Renal pelvis (tissue), 4 donors: ENCODE measurements around the gene RPS26. TPM values are rescaled to one million over a fixed set of nuclear protein-coding genes. Genes with fewer than 3 reads are reported as not detected.
"Not testable (repeated sequence)": the region's sequence is repeated elsewhere in the genome, so short reads cannot be mapped to it uniquely, and the experiment has no call there.

Source experiments
- DNase-seq: peaks from one replicate; pipeline ENCODE4 v3.0.0-alpha.2; 2013
- polyA plus RNA-seq, 3 donors: library from polyadenylated mRNA; unstranded; fragments of 120-200 nt; gene quantifications; one replicate each; pipeline ENCODE4 v1.2.1, GENCODE V29; 2013; ENCODE audit not compliant: insufficient read length in 3 of 3

Gene RPS26
- polyA plus RNA-seq, 3 donors: 366 to 522 (median 513) TPM

DNA sequence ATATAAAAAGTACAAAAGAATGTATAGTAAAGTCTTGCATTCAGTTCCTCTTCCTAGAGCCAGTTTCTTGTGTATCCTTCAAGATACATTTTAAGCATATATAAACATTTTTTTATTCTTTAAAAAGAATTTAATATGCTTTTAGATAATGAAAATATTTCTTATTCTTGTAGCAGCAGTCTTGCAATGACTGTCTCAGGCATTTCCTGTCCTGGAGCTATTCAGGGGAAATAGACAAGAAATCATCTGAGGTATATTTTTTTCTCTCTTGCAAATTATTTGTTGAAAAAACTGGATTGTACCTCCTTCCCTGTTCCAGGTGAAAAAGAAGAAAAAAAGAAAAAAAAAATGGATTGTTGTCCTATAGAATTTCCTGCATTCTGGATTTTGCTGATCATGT lies 21.3 kb downstream of the RPS26 start:
- DNase-seq: no peak

DNA sequence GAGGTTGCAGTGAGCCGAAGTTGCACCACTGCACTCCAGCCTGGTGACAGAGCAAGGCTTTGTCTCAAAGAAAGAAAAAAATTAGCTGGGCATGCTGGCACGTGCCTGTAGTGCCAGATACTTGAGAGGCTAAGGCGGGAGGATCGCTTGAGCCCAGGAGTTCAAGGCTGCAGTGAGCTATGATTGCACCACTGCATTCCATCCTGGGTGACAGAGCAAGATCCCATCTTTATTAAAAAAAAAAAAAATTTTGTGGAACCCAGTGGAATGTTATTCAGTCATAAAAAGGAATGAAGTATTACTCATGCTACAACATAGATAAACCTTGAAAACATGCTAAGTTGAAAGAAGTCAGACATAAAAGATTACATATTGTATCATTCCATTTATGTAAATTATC lies 29.9 kb downstream of the RPS26 start:
- DNase-seq: no peak

DNA sequence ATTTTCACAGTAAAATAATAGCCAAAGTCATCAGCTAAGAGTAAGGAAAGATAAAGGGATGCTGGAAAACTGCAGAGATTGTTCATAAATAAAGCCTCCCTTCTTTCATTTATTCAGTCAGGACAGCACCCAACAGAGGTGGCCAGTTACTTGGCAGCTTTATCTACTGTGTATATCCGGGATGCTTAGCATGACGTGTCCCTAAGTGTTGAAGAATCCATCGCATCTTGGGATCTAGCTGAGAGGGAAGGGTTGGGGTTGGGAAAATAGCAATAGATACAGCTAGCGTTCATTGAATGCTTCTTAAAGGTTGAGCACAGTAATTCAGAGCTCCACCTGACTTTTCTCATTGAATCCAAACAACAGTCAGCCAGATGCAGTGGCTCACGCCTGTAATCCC lies 32.7 kb downstream of the RPS26 start:
- DNase-seq: no peak

DNA sequence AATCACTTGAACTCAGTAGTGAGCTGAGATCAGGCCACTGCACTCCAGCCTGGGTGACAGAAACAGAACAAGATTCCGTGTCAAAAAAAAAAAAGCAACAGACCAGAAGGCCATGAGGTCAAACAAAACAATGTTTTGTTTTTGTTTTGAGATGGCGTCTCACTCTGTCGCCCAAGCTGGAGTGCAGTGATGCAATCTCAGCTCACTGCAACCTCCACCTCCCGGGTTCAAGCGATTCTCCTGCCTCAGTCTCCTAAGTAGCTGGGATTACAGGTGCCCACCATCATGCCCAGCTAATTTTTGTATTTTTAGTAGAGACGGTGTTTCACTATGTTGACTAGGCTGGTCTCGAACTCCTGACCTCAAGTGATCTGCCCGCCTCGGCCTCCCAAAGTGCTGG lies 36.2 kb downstream of the RPS26 start:
- not testable (repeated sequence) for DNase-seq

DNA sequence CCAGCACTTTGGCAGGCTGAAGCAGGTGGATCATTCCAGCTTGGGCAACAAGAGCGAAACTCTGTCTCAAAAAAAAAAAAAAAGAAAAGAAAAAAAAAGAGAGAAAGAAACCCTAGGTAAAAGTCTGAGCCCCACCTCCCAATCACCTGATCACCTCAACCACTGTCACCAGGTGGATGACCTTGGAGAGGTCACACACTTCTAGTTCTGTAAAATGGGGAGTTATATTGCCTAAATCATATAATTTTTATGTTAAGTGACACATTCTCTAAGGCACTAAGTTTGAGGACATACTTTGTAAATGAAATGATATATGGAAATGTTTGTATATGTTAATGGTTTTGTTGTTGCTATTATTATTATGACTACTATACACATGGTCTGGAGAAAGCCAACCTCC lies 36.7 kb downstream of the RPS26 start:
- DNase-seq: no peak

DNA sequence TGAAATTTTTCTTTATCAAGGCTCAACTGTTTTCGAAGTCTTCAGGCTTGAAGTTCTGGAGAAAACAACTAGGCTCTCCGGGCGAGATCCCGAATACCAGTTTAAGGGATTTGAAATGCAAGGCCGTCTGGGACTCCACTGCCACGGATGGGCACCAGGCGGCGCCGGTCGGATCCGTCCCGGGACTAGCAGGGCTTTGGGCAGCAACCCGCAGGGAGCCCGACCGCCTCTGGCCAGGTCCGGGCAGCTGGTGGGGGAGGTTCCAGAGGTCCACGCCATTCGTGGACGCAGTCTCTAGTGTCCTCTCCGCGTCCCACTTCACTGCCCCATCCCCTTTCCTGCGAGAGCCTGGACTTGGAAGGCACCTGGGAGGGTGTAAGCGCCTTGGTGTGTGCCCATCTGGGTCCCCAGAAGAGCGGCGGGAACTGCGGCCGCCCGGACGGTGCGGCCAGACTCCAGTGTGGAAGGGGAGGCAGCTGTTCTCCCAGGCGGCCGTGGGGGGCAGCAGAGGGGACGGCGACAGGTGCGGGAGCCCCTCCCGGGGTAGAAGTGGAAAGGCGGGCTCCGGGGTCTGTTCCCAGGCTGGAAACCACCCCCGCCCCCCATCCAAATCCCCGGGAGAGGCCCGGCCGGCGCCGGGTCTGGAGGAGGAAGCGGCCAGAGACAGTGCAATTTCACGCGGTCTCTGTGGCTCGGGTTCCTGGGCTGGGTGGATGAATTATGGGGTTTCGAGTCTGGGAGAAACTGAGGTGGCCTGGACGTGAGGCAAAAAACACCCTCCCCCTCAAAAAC lies 37.4 kb downstream of the RPS26 start:
- peak; percentile 80 for DNase-seq

DNA sequence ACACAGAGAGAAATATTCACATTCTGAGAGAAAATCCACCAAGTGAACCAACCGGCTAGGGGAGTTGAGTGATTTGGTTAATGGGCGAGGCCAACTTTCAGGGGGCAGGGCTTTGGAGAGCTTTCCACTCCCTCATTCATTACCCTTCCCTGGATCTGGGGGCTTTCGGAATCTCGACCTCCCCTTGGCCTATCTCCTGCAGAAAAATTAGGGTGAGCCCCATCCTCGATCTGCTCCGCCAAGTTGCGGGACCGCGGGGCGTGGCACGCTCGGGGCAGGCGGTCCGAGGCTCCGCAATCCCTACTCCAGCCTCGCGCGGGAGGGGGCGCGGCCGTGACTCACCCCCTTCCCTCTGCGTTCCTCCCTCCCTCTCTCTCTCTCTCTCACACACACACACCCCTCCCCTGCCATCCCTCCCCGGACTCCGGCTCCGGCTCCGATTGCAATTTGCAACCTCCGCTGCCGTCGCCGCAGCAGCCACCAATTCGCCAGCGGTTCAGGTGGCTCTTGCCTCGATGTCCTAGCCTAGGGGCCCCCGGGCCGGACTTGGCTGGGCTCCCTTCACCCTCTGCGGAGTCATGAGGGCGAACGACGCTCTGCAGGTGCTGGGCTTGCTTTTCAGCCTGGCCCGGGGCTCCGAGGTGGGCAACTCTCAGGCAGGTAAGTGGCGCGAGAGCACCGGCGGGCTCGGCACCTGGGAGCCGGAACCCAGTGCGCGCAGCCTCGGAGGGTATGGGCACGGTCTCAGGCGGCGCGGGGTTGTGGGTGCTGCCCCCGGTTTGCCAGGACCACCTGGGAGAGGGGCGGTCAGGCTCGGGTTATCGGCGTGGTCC lies 38.2 kb downstream of the RPS26 start, which contains the start of gene ERBB3:
Gene ERBB3 (plus strand): TSS at position 443 of the 833 bp plus-strand sequence. CDS start 136 bp downstream, at position 579.
- DNase-seq: peak; percentile 82

DNA sequence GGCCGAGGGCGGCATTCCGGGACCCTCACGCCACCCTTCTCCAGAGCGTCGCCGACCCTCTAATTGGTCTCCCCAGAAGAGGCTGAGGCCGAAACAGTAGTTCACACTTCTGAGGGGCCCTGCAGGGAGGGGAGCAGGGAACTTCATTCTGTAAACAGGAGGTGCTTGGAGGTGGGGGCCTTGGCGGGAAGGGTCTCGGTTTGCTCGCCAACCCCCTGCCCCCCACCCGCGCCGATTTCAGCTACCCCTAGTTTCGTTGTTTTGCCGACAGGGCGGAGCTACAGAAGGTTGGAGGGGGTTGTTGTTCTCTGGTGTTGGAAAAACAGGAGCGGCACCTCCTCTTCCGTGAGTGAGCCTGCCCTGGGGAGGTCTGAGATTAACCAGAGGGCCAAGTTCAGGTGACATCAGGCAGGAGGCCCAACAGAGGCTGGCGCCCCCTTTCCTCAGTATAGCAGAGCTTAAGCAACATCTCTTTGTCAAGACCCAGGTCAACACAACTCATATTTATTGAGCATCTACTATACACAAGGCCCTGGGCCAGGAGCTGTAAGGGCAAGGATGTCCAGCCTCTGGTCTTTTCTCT lies 38.9 kb downstream of the RPS26 start:
- no peak for DNase-seq

DNA sequence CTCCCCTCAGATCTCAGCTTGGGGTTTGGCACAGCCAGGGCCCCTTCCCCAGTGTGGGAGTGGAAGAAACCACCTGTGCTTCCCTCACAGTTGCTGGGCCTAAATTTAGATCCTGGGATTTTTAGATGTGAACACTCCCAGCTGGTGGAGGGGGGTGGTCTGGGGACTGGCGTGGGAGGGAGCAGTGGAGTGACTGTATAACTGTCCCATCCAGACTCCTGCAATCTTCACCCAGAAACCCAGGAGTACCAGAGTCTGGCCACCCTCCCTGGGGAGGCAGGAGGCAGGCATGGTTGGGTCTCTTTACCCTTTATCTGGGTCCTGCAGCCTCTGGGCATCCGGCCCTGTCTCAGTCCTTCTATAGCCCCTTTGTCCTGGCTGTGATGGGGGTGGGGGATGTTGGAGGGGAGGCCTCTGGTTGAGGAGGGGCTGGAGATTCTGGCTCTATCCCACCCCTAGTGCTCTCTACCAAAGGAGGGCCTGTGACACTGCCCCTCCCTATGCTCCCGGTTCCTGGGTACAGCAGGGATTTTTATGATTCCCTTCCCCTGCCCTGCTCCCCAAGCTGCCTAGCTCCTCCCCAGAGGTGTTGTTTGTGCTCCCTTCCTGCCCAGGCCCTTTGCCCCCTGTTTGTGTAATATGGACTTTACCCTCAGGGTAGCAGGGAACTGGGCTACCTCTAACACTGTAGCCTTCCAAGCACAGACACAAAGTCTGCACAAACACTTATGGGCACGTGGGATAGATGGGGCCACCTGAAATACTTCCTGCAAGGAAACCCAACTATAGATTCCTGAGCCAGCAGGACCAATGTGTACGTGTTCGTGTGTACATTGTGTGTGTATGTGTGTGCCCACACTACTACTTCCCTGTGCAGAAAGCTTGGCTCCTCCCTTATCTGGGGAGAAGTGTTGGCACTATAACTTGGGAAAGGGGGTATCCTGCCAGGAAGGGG lies 40.0 kb downstream of the RPS26 start:
- no peak for DNase-seq

DNA sequence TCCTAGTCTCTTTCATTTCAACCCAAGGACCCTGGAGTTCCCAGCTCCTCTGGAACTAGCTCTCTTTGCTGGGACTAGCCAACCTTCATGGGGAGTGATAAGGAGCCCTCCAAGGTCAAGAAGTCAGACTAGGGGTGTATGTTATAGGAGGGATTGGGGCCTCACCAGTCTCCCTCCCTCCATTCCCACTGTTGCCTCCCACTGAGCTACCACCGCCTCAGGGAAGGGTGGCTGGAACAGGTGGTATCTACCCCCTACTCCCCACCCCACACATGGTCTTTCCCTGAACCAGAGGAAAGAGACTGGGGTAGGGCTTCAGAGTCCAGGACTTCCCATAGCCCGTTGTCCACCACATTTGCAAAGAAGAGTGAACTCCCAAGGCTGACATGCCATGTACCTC lies 40.7 kb downstream of the RPS26 start:
- no peak for DNase-seq

DNA sequence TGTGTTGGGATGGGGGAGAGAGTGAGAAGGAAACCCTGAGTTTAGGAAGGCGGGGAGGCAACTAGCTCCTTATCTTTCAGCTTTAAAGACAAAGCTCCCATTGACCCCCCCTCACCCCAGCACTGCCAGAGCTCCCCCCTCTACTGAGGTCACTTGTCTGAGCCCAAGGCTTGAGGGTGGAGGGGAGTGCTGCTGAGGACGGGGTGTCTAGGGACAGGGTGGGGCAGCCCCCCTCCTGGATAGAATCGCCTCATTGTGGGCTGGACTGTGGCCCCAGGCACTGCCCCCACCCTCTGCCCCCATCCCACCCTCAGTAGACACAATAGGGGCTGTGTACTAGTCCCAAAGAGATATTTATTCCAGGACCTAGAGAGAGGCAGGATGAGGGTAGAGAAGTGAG lies 41.2 kb downstream of the RPS26 start:
- no peak for DNase-seq

DNA sequence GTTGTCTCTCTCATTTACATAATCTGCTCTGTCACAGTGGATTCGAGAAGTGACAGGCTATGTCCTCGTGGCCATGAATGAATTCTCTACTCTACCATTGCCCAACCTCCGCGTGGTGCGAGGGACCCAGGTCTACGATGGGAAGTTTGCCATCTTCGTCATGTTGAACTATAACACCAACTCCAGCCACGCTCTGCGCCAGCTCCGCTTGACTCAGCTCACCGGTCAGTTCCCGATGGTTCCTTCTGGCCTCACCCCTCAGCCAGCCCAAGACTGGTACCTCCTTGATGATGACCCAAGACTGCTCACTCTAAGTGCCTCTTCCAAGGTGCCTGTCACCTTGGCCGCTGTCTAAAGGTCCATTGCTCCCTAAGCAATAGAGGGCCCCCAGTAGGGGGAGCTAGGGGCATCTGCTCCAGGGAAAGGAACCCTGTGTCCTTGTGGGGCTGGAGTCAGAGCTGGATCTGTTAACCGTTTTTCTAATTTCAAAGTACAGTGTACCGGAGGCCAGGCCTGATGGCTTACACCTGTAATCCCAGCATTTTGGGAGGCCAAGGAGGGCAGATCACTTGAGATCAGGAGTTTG lies 43.3 kb downstream of the RPS26 start:
- no peak for DNase-seq

DNA sequence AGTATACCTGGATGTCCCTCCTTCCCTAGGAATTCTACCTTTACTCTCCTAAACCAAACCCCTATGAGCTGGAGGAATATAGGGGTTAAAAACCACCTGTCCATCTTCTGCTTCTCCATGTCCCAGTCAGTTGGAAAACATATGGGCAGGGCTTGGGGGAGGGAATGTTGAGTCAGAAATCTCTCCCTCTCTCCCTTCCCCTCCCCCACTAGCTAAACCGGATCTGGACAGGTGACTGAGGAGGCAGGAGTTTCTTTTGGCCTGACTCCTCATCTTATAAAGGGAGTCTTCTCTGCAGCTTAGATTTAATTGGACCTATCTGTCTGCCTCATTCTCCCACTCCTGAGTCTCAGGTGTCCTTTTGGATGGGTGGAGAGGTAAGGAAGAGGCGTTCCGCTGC lies 44.4 kb downstream of the RPS26 start:
- no peak for DNase-seq

DNA sequence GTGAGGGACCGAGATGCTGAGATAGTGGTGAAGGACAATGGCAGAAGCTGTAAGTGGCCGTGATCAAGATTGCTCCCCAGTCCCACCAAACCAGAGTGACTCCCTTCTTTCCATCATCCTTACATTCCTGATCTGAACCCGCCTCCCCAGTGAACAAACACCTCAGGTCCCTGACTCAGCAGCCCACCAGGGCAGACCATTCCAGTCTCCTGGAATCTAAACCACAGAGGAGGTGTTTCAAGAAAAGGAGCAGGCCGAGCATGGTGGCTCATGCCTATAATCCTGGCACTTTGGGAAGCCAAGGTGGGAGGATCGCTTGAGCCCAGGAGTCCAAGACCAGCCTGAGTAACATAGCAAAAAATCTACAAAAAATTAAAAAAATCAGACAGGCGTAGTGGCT lies 44.9 kb downstream of the RPS26 start:
- no peak for DNase-seq

DNA sequence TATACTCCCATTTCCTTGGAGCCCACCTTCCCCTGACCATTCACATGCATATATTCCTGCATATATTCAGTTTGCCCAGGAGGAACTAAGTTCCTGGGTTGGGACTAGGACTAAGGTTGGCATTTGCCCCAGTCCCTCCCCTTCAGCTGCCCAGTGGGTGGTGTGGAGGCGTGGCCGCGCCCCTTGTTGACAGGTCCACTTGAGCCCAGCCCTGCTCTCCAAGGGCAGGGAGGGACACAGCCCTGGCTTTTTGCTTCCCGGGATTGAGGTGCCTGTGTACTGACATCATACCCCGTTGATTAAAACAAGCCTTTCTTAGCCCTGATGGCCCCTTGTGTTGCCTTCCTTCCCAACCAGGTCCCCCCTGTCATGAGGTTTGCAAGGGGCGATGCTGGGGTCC lies 45.5 kb downstream of the RPS26 start:
- no peak for DNase-seq

Other genes with a start within 250 kb of the RPS26 start
- 100 to 1,000 TPM; 105 to 132 (median 112) TPM for gene SARNP, start 224.2 kb upstream of the RPS26 start, polyA plus RNA-seq
- 10 to 100 TPM; 30.2 to 36.3 (median 34.8) TPM for gene ORMDL2, start 223.9 kb upstream of the RPS26 start, polyA plus RNA-seq
- 10 to 100 TPM; 44.8 to 46.9 (median 45.3) TPM for gene DNAJC14, start 212.3 kb upstream of the RPS26 start, polyA plus RNA-seq
- gene MMP19, start 199.0 kb upstream of the RPS26 start, polyA plus RNA-seq: 1 to 10 TPM in 1 of 3 donors, under 1 TPM in 2; 0.61 to 1.2 (median 0.77) TPM
- 10 to 100 TPM; 33.2 to 41.1 (median 36.7) TPM for gene PYM1, start 114.0 kb upstream of the RPS26 start, polyA plus RNA-seq
- gene DGKA, start 110.8 kb upstream of the RPS26 start, polyA plus RNA-seq: 10 to 100 TPM; 17.7 to 26.1 (median 17.7) TPM
- gene PMEL, start 75.9 kb upstream of the RPS26 start, polyA plus RNA-seq: 1 to 10 TPM; 3.3 to 5.2 (median 3.6) TPM
- 10 to 100 TPM; 60.6 to 74.6 (median 61.6) TPM for gene CDK2, start 75.1 kb upstream of the RPS26 start, polyA plus RNA-seq
- 100 to 1,000 TPM; 149 to 175 (median 158) TPM for gene RAB5B, start 67.8 kb upstream of the RPS26 start, polyA plus RNA-seq
- 10 to 100 TPM; 49.5 to 56.8 (median 53.3) TPM for gene SUOX, start 44.6 kb upstream of the RPS26 start, polyA plus RNA-seq
- gene IKZF4, start 20.9 kb upstream of the RPS26 start, polyA plus RNA-seq: 10 to 100 TPM; 15.8 to 23.6 (median 20.1) TPM
- gene ERBB3, start 38.2 kb downstream of the RPS26 start, polyA plus RNA-seq: 100 to 1,000 TPM in 2 of 3 donors, 10 to 100 TPM in 1; 70.3 to 125 (median 113) TPM
- gene PA2G4, start 62.6 kb downstream of the RPS26 start, polyA plus RNA-seq: 100 to 1,000 TPM; 140 to 173 (median 148) TPM
- 1,000 to 10,000 TPM; 4,623 to 5,799 (median 4,745) TPM for gene RPL41, start 74.7 kb downstream of the RPS26 start, polyA plus RNA-seq
- gene ZC3H10, start 76.3 kb downstream of the RPS26 start, polyA plus RNA-seq: 1 to 10 TPM; 6.1 to 7.4 (median 6.9) TPM
- gene ESYT1, start 86.3 kb downstream of the RPS26 start, polyA plus RNA-seq: 10 to 100 TPM; 79.5 to 86.3 (median 81.9) TPM
- gene MYL6B, start 110.7 kb downstream of the RPS26 start, polyA plus RNA-seq: 100 to 1,000 TPM; 158 to 186 (median 174) TPM
- 1,000 to 10,000 TPM; 1,644 to 2,112 (median 1,781) TPM for gene MYL6, start 116.4 kb downstream of the RPS26 start, polyA plus RNA-seq
- gene SMARCC2, start 147.6 kb downstream of the RPS26 start, polyA plus RNA-seq: 100 to 1,000 TPM; 116 to 152 (median 133) TPM
- gene RNF41, start 180.0 kb downstream of the RPS26 start, polyA plus RNA-seq: 10 to 100 TPM; 43.8 to 50.1 (median 47.2) TPM
- gene NABP2, start 182.4 kb downstream of the RPS26 start, polyA plus RNA-seq: 10 to 100 TPM; 28.2 to 30.5 (median 28.3) TPM
- 10 to 100 TPM; 73.2 to 87.0 (median 81.7) TPM for gene SLC39A5, start 188.1 kb downstream of the RPS26 start, polyA plus RNA-seq
- gene ANKRD52, start 216.5 kb downstream of the RPS26 start, polyA plus RNA-seq: 10 to 100 TPM; 32.8 to 40.5 (median 39.0) TPM
- gene COQ10A, start 225.0 kb downstream of the RPS26 start, polyA plus RNA-seq: 10 to 100 TPM; 16.3 to 25.5 (median 19.6) TPM